ENCODE results near the gene CLSTN2.

CLSTN2 gene

GRCh38 chr3:140580746-140581145, 645.8 kb downstream of the CLSTN2 start:
- no peak overlapping the region for H3K4me3 ChIP-seq (ENCODE audit: low read length)
- TF ChIP-seq ZNF274 (IDR thresholded peaks at IDR 0.05; ENCODE audit: low read depth, low read length): no peak

GRCh38 chr3:140584549-140584948, 649.6 kb downstream of the CLSTN2 start:
- TF ChIP-seq ZNF274 (IDR thresholded peaks at IDR 0.05; ENCODE audit: low read depth, low read length): no peak

GRCh38 chr3:140585828-140586227, 650.8 kb downstream of the CLSTN2 start:
- no peak overlapping the region for H3K4me3 ChIP-seq (ENCODE audit: low read length)
- TF ChIP-seq ZNF274 (IDR thresholded peaks at IDR 0.05; ENCODE audit: low read depth, low read length): no peak

More at GRCh38 chr3:140584549-140584948, 649.6 kb downstream of the CLSTN2 start:
- H3K4me3 ChIP-seq (ENCODE audit: low read length): no peak overlapping the region

DNA sequence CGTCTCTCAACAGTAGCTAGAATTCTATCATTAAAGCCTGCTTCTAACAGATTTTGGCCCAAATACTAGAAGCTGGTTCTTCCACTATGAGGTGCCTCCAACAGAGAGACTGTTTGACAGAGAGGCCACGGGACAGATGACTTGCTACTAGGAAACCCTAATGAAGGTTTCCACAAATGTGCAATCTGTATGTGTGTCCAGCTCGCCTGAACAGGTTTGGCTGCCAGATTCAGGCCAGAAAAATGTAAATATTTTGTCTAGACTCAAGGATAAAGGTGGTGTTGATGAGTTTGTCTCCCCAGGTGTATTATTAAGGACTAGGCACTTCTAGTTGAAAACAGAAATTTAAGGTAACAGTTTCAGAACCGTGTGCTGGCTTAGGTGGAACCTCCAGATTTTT, 651.3 kb downstream of the CLSTN2 start:
- no peak overlapping the region for H3K4me3 ChIP-seq (ENCODE audit: low read length)
- no peak for TF ChIP-seq ZNF274 (IDR thresholded peaks at IDR 0.05; ENCODE audit: low read depth, low read length)

DNA sequence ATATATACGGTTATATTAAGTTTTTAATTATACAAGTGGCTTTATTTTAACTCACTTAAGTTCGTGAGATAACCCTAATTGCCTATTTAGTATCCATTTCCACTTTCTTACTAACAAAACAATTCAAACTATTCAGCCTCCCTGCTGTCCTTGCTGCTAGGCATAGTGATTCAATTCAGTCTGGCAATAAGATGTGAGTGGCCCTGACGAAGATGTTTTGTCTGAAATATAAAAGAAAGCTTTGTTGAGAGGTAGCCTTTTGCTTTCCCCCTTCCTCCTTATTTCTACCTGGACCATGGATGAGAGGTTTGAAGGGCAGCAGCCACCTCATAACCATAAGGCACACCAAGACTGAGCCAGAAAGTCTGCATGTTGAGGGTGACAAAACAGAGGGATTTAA, 653.6 kb downstream of the CLSTN2 start:
- H3K4me3 ChIP-seq (ENCODE audit: low read length): no peak overlapping the region
- TF ChIP-seq ZNF274 (IDR thresholded peaks at IDR 0.05; ENCODE audit: low read depth, low read length): no peak

GRCh38 chr3:140593766-140594165, 658.8 kb downstream of the CLSTN2 start:
- H3K4me3 ChIP-seq (ENCODE audit: low read length): no peak overlapping the region

DNA sequence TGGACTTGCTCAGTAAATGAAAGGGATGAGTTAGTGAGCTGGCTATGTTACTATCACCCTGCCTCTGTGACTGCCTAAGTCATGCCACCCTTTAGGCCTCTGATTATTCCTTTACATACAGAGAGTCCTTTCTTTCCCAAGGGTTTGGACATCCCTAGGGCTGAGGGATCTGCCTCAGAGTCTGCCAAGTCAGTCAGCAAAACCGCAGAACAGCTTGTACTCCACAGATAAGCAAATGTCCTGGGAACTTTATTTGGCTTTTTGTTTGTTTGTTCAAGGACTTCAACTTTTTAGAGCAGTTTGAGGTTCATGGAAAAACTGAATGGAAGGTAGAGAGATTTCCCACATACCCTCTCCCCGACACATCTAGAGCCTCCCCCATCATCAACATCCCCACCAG, 660.3 kb downstream of the CLSTN2 start:
- H3K4me3 ChIP-seq (ENCODE audit: low read length): no peak overlapping the region
- no peak for TF ChIP-seq ZNF274 (IDR thresholded peaks at IDR 0.05; ENCODE audit: low read depth, low read length)

More at GRCh38 chr3:140593766-140594165, 658.8 kb downstream of the CLSTN2 start:
- TF ChIP-seq ZNF274 (IDR thresholded peaks at IDR 0.05; ENCODE audit: low read depth, low read length): no peak

GRCh38 chr3:140597364-140597763, 662.4 kb downstream of the CLSTN2 start:
- no peak overlapping the region for H3K4me3 ChIP-seq (ENCODE audit: low read length)
- no peak for TF ChIP-seq ZNF274 (IDR thresholded peaks at IDR 0.05; ENCODE audit: low read depth, low read length)

GRCh38 chr3:140597792-140598191, 662.8 kb downstream of the CLSTN2 start:
- no peak for TF ChIP-seq ZNF274 (IDR thresholded peaks at IDR 0.05; ENCODE audit: low read depth, low read length)

DNA sequence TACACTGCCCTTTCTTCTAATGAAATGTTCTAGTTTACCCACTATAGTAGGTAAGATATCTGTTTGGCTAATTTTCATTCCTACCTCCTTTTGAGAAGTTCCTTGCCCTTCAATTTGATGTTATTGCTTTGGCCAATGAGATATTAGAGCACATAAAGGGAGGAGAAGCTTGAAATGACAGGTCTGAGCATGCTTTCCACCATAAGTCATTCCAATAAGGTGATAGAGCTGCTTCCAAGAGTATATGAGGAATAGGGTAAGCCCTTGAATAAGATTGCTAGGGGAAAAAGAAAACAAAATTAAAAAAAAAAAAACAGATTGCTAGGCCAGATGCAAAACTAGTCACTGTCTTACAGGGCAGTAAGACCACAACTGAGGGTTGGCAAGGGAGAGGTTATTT, 664.0 kb downstream of the CLSTN2 start:
- no peak for TF ChIP-seq ZNF274 (IDR thresholded peaks at IDR 0.05; ENCODE audit: low read depth, low read length)
- H3K4me3 ChIP-seq (ENCODE audit: low read length): no peak overlapping the region

More at GRCh38 chr3:140597792-140598191, 662.8 kb downstream of the CLSTN2 start:
- no peak overlapping the region for H3K4me3 ChIP-seq (ENCODE audit: low read length)

- no peak overlapping the region for H3K4me3 ChIP-seq (ENCODE audit: low read length)
- no peak for TF ChIP-seq ZNF274 (IDR thresholded peaks at IDR 0.05; ENCODE audit: low read depth, low read length)
Measured at GRCh38 chr3:140599496-140599895, 664.5 kb downstream of the CLSTN2 start.

GRCh38 chr3:140601881-140602280, 666.9 kb downstream of the CLSTN2 start:
- no peak for TF ChIP-seq ZNF274 (IDR thresholded peaks at IDR 0.05; ENCODE audit: low read depth, low read length)

GRCh38 chr3:140602781-140603180, 667.8 kb downstream of the CLSTN2 start:
- H3K4me3 ChIP-seq (ENCODE audit: low read length): no peak overlapping the region
- TF ChIP-seq ZNF274 (IDR thresholded peaks at IDR 0.05; ENCODE audit: low read depth, low read length): no peak

More at GRCh38 chr3:140601881-140602280, 666.9 kb downstream of the CLSTN2 start:
- no peak overlapping the region for H3K4me3 ChIP-seq (ENCODE audit: low read length)

GRCh38 chr3:140603766-140604165, 668.8 kb downstream of the CLSTN2 start:
- TF ChIP-seq ZNF274 (IDR thresholded peaks at IDR 0.05; ENCODE audit: low read depth, low read length): no peak

DNA sequence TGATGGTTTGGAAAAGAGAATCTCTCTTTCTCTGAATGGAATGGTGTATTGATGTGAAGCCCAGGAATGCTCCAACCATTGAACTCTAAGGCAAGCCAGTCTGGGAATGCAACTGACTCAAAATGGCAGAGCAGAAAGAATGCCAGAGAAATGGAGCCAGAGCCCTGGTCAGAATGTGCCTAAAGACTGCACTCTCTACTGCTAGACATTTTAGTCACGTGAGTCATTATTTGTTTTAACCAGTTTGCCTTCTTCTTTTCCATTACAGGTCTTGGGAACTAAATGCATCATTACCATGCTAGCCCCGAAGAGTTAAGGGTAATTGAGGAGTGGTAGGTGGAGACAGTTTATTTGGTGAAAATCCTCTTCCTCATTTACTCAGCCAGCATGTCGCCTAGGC, 675.6 kb downstream of the CLSTN2 start:
- no peak for TF ChIP-seq ZNF274 (IDR thresholded peaks at IDR 0.05; ENCODE audit: low read depth, low read length)
- H3K4me3 ChIP-seq (ENCODE audit: low read length): no peak overlapping the region

More at GRCh38 chr3:140603766-140604165, 668.8 kb downstream of the CLSTN2 start:
- no peak overlapping the region for H3K4me3 ChIP-seq (ENCODE audit: low read length)

- TF ChIP-seq ZNF274 (IDR thresholded peaks at IDR 0.05; ENCODE audit: low read depth, low read length): no peak
- no peak overlapping the region for H3K4me3 ChIP-seq (ENCODE audit: low read length)
Measured at GRCh38 chr3:140614001-140614400, 679.0 kb downstream of the CLSTN2 start.
